HepG2 (cell line): ENCODE data around the gene GLOD4. TPM values are rescaled to one million over a fixed set of nuclear protein-coding genes. Genes with fewer than 3 reads are reported as not detected.

Experiments
- GTF2F1 ChIP-seq: fragments of 150-350 bp; IDR thresholded peaks from 2 replicates; pipeline ENCODE4 v1.6.1; 2014; ENCODE audit warnings: low read length
- HOXA7 ChIP-seq: sonication (generic); formaldehyde crosslinking; IDR thresholded peaks from 2 replicates; pipeline ENCODE4 v1.8.1; 2022; ENCODE audit warnings: mild to moderate bottlenecking, missing genetic modification reagents, moderate library complexity
- PRDM4 ChIP-seq: sonication (generic); formaldehyde crosslinking; IDR thresholded peaks from 2 replicates; pipeline ENCODE4 v1.9.0; 2021; ENCODE audit warnings: missing genetic modification reagents, borderline replicate concordance
- U2AF2 ChIP-seq: fragments of 200-400 bp; formaldehyde crosslinking; IDR thresholded peaks from 2 replicates; pipeline ENCODE4 v1.6.1; 2017; ENCODE audit warnings: low read depth, mild to moderate bottlenecking, low read length
- ZNF484 ChIP-seq: sonication (generic); formaldehyde crosslinking; IDR thresholded peaks from 2 replicates; pipeline ENCODE4 v1.5.1; 2020; ENCODE audit warnings: mild to moderate bottlenecking, low read depth, missing genetic modification reagents, borderline replicate concordance
- polyA plus RNA-seq, 8 experiments: library from polyadenylated mRNA; depleted of rRNA in 3 of 8; stranded (reverse) in 7 of 8; unstranded in 1 of 8; fragments of >200 nt; fragmentation: Illumina TruSeq in 4 of 8; extraction: Trizol in 4 of 8; gene quantifications; 2 replicates each; pipeline versions ENCODE4 v1.2.1 to v1.2.3, GENCODE V29; 2011 to 2016; ENCODE audit warnings: low read depth in 4 of 8, missing spikeins in 1 of 8, mixed read lengths in 1 of 8; ENCODE audit not compliant: insufficient read depth in 1 of 8
- total RNA-seq, 5 experiments: library from RNA; depleted of rRNA; stranded (reverse); fragments of >200 nt; fragmentation: Illumina TruSeq; extraction: Trizol; gene quantifications; 2 replicates each; pipeline ENCODE4 v1.2.3, GENCODE V29; 2016; ENCODE audit warnings: low read depth in 1 of 5
- TF ChIP-seq, protein P1 (sequence below): sonication (generic); formaldehyde crosslinking; IDR thresholded peaks from 2 replicates; pipeline ENCODE4 v1.4.0; 2020; ENCODE audit warnings: missing genetic modification reagents
- TF ChIP-seq, protein P2 (sequence below): sonication (generic); formaldehyde crosslinking; IDR thresholded peaks from 2 replicates; pipeline ENCODE4 v1.5.1; 2020; ENCODE audit warnings: mild to moderate bottlenecking, missing genetic modification reagents, moderate library complexity

Gene GLOD4
- total and polyA plus RNA-seq, 2 of the 13 experiments (the other 11 are each of a cell fraction or from before 2014, with no cell fraction given) = 53.7 to 87.8 TPM

GRCh38 chr17:773467-774312 lies 8.4 kb downstream of the GLOD4 start (continued):
- TF ChIP-seq, protein P1, sequence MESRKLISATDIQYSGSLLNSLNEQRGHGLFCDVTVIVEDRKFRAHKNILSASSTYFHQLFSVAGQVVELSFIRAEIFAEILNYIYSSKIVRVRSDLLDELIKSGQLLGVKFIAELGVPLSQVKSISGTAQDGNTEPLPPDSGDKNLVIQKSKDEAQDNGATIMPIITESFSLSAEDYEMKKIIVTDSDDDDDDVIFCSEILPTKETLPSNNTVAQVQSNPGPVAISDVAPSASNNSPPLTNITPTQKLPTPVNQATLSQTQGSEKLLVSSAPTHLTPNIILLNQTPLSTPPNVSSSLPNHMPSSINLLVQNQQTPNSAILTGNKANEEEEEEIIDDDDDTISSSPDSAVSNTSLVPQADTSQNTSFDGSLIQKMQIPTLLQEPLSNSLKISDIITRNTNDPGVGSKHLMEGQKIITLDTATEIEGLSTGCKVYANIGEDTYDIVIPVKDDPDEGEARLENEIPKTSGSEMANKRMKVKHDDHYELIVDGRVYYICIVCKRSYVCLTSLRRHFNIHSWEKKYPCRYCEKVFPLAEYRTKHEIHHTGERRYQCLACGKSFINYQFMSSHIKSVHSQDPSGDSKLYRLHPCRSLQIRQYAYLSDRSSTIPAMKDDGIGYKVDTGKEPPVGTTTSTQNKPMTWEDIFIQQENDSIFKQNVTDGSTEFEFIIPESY = no peak
- TF ChIP-seq PRDM4 = no peak
- TF ChIP-seq, protein P2, sequence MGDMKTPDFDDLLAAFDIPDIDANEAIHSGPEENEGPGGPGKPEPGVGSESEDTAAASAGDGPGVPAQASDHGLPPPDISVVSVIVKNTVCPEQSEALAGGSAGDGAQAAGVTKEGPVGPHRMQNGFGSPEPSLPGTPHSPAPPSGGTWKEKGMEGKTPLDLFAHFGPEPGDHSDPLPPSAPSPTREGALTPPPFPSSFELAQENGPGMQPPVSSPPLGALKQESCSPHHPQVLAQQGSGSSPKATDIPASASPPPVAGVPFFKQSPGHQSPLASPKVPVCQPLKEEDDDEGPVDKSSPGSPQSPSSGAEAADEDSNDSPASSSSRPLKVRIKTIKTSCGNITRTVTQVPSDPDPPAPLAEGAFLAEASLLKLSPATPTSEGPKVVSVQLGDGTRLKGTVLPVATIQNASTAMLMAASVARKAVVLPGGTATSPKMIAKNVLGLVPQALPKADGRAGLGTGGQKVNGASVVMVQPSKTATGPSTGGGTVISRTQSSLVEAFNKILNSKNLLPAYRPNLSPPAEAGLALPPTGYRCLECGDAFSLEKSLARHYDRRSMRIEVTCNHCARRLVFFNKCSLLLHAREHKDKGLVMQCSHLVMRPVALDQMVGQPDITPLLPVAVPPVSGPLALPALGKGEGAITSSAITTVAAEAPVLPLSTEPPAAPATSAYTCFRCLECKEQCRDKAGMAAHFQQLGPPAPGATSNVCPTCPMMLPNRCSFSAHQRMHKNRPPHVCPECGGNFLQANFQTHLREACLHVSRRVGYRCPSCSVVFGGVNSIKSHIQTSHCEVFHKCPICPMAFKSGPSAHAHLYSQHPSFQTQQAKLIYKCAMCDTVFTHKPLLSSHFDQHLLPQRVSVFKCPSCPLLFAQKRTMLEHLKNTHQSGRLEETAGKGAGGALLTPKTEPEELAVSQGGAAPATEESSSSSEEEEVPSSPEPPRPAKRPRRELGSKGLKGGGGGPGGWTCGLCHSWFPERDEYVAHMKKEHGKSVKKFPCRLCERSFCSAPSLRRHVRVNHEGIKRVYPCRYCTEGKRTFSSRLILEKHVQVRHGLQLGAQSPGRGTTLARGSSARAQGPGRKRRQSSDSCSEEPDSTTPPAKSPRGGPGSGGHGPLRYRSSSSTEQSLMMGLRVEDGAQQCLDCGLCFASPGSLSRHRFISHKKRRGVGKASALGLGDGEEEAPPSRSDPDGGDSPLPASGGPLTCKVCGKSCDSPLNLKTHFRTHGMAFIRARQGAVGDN (CRISPR knock-in tag) = no peak
- TF ChIP-seq U2AF2 = no peak
- TF ChIP-seq GTF2F1 = no peak
- no peak for TF ChIP-seq ZNF484 (CRISPR knock-in tag)
- TF ChIP-seq HOXA7 = no peak
